ENCODE measurements around the gene LAMC3. TPM values are rescaled to one million over a fixed set of nuclear protein-coding genes. Genes with fewer than 3 reads are reported as not detected.

The LAMC3 gene
- total and polyA plus RNA-seq, 2 experiments from 2014 or later = 29.5 to 43.4 TPM

GRCh38 chr9:131048332-131048731 is 39.4 kb downstream of the LAMC3 start:
- Histone ChIP-seq H3K36me3 (replicated peaks; ENCODE audit: insufficient read depth, low read depth) (no peaks in the 10 kb centered on the region), H3K4me1 (ENCODE audit: insufficient read depth) (no peaks in the 10 kb centered on the region), H3K79me2 (no peaks in the 10 kb centered on the region), H3K9me3 (ENCODE audit: low read depth) (no peaks in the 10 kb centered on the region), H3K27me3 (no peaks in the 10 kb centered on the region), H3K27ac (no peak overlapping the region), H3K9me2 (replicated peaks; ENCODE audit: insufficient read depth) (no peaks in the 10 kb centered on the region), H2AFZ (no peak overlapping the region), H4K20me1 (ENCODE audit: insufficient read depth, poor library complexity, severe bottlenecking) (no peaks in the 10 kb centered on the region), H3K4me2 (no peak overlapping the region), H3K4me3 (no peak overlapping the region)
- 72% methylated on average over 6 of the region's 6 CpGs for WGBS (ENCODE audit: low lambda C conversion rate, missing lambda C conversion rate)
- no peak for DNase-seq (ENCODE audit: low spot score)
- TF ChIP-seq CTCF (IDR thresholded peaks at IDR 0.05; ENCODE audit: poor library complexity) = no peak
- no peak for TF ChIP-seq EZH2 (IDR thresholded peaks at IDR 0.05; ENCODE audit: borderline replicate concordance)
- no peak for TF ChIP-seq EZH2phosphoT487 (IDR thresholded peaks at IDR 0.05; ENCODE audit: low read depth, severe bottlenecking, unreplicated experiment)

- DNase-seq (ENCODE audit: low spot score) = no peak
- TF ChIP-seq CTCF (IDR thresholded peaks at IDR 0.05; ENCODE audit: poor library complexity) = no peak
- no peak for TF ChIP-seq EZH2phosphoT487 (IDR thresholded peaks at IDR 0.05; ENCODE audit: low read depth, severe bottlenecking, unreplicated experiment)
- no peak for TF ChIP-seq EZH2 (IDR thresholded peaks at IDR 0.05; ENCODE audit: borderline replicate concordance)
- Histone ChIP-seq H3K36me3 (replicated peaks; ENCODE audit: insufficient read depth, low read depth) (no peaks in the 10 kb centered on the region), H2AFZ (no peak overlapping the region), H3K9me2 (replicated peaks; ENCODE audit: insufficient read depth) (no peaks in the 10 kb centered on the region), H3K27me3 (no peaks in the 10 kb centered on the region), H3K4me3 (no peak overlapping the region), H3K79me2 (no peaks in the 10 kb centered on the region), H3K4me2 (no peak overlapping the region), H3K4me1 (ENCODE audit: insufficient read depth) (no peaks in the 10 kb centered on the region), H4K20me1 (ENCODE audit: insufficient read depth, poor library complexity, severe bottlenecking) (no peaks in the 10 kb centered on the region), H3K9me3 (ENCODE audit: low read depth) (no peaks in the 10 kb centered on the region), H3K27ac (no peak overlapping the region)
- WGBS (ENCODE audit: low lambda C conversion rate, missing lambda C conversion rate) = 96% methylated on average over 8 of the region's 8 CpGs
These were observed 39.8 kb downstream of the LAMC3 start for GRCh38 chr9:131048820-131049219.

DNA sequence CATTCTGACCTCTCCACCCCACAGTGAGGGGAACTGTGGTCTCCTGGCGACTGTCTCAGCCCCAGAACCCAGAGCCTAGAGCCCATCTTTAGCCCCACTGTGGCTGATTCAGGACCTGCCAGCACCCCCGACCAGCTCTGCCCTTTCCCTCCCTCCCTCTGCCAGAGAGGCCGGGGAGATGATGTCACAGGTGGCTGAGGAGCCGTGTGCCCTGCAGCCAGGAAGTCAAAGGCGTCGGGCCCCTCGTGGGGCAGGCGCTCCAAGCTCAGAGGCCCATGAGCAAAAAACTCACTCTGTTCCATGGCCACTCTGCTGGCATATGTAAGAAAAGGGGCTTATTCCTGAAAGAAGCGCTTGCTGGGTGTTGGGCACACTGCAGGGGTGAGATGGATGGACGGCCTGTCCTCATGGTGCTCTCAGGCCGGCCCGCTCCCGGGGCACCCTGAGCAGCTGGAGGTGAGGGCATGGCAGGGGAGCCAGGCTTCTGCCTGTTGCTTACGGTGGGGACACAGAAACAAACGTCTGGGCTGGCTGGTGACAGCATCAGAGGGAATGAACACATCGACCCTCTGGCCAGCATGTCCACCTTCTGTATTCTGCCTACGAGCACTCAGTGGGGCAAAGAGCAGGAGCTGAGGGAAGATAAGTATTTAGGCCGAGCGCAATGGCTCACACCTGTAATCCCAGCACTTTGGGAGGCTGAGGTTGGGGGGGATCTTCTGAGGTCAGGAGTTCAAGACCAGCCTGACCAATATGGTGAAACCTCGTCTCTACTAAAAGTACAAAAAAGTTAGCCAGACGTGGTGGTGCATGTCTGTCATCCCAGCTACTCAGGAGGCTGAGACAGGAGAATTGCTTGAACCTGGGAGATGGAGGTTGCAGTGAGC is 41.1 kb downstream of the LAMC3 start:
- H4K20me1 ChIP-seq (ENCODE audit: insufficient read depth, poor library complexity, severe bottlenecking) = no peaks in the 10 kb centered on the region
- H3K27ac ChIP-seq = no peak overlapping the region
- TF ChIP-seq CTCF (IDR thresholded peaks at IDR 0.05; ENCODE audit: poor library complexity) (no peak), EZH2 (IDR thresholded peaks at IDR 0.05; ENCODE audit: borderline replicate concordance) (no peak), EZH2phosphoT487 (IDR thresholded peaks at IDR 0.05; ENCODE audit: low read depth, severe bottlenecking, unreplicated experiment) (no peak)
- H3K9me3 ChIP-seq (ENCODE audit: low read depth) = no peaks in the 10 kb centered on the region
- H3K4me2 ChIP-seq = no peak overlapping the region
- no peak overlapping the region for H2AFZ ChIP-seq
- no peaks in the 10 kb centered on the region for H3K9me2 ChIP-seq (replicated peaks; ENCODE audit: insufficient read depth)
- no peak overlapping the region for H3K4me3 ChIP-seq
- DNase-seq (ENCODE audit: low spot score) = no peak
- no peaks in the 10 kb centered on the region for H3K79me2 ChIP-seq
- no peaks in the 10 kb centered on the region for H3K36me3 ChIP-seq (replicated peaks; ENCODE audit: insufficient read depth, low read depth)
- no peaks in the 10 kb centered on the region for H3K4me1 ChIP-seq (ENCODE audit: insufficient read depth)
- 75% methylated on average over 21 of the region's 21 CpGs for WGBS (ENCODE audit: low lambda C conversion rate, missing lambda C conversion rate)
- no peaks in the 10 kb centered on the region for H3K27me3 ChIP-seq
